K562 (cell line): Measurements from ENCODE around the gene CERS1.

Source experiments
- JUN ChIP-seq, 2 experiments: sonication (generic) in 1 of 2; formaldehyde crosslinking in 1 of 2; IDR thresholded peaks; 2 replicates each; pipeline versions ENCODE4 v1.6.1 to v1.8.0; 2012 to 2022; ENCODE audit warnings: borderline replicate concordance in 2 of 2, mild to moderate bottlenecking in 2 of 2, improper control_type of control experiment in 1 of 2, low read depth in 1 of 2, low read length in 1 of 2, missing genetic modification reagents in 1 of 2
- NFATC3 ChIP-seq: fragments of 450-650 bp; IDR thresholded peaks from 2 replicates; pipeline ENCODE4 v1.6.1; 2017; ENCODE audit warnings: mild to moderate bottlenecking
- POLR2AphosphoS5 ChIP-seq: IDR thresholded peaks from 2 replicates; pipeline ENCODE4 v1.6.1; 2011; ENCODE audit warnings: mild to moderate bottlenecking, low read depth, low read length, moderate library complexity; ENCODE audit not compliant: control insufficient read depth, insufficient read depth
- RCOR1 ChIP-seq, 2 experiments: IDR thresholded peaks; 2 replicates each; pipeline ENCODE4 v1.6.1; 2012; ENCODE audit warnings: low read depth in 2 of 2, low read length in 2 of 2, borderline replicate concordance in 1 of 2, improper control_type of control experiment in 1 of 2
- STAG1 ChIP-seq: sonication (generic); formaldehyde crosslinking; IDR thresholded peaks from 2 replicates; pipeline ENCODE4 v1.5.0; 2020; ENCODE audit warnings: missing genetic modification reagents, borderline replicate concordance
- YY1 ChIP-seq, 3 experiments: IDR thresholded peaks; 2 replicates each; pipeline ENCODE4 v1.6.1; 2011; ENCODE audit warnings: low read length in 2 of 3, mild to moderate bottlenecking in 2 of 3, moderate library complexity in 2 of 3, borderline replicate concordance in 1 of 3, control low read depth in 1 of 3, low read depth in 1 of 3; ENCODE audit not compliant: insufficient read depth in 3 of 3, insufficient replicate concordance in 2 of 3, control insufficient read depth in 1 of 3, insufficient read length in 1 of 3; ENCODE audit errors: extremely low read depth in 1 of 3
- TF ChIP-seq, protein P1 (sequence below): fragments of 450-650 bp; IDR thresholded peaks from 2 replicates; pipeline ENCODE4 v1.6.1; 2016; ENCODE audit warnings: low read depth
- TF ChIP-seq, protein P2 (sequence below): fragments of 250-450 bp; sonication (Bioruptor Pico); IDR thresholded peaks from 2 replicates; pipeline ENCODE4 v1.5.0; 2021; ENCODE audit warnings: mild to moderate bottlenecking, borderline replicate concordance
- TF ChIP-seq, protein P3 (sequence below), 3 experiments: IDR thresholded peaks in 2 of 3; conservative IDR thresholded peaks in 1 of 3; 2 replicates each; pipeline ENCODE4 v1.5.1; 2011 to 2012; ENCODE audit warnings: low read length in 3 of 3, mild to moderate bottlenecking in 3 of 3, control low read depth in 2 of 3, improper control_type of control experiment in 1 of 3, inconsistent platforms in 1 of 3, low read depth in 1 of 3, mixed read lengths in 1 of 3, moderate library complexity in 1 of 3; ENCODE audit not compliant: insufficient read depth in 2 of 3
- TF ChIP-seq, protein P4 (sequence below), 2 experiments: fragments of 200-800 bp in 1 of 2; sonication (Bioruptor generic) in 1 of 2; sonication (generic) in 1 of 2; formaldehyde crosslinking in 1 of 2; IDR thresholded peaks in 1 of 2; conservative IDR thresholded peaks in 1 of 2; 2 replicates each; pipeline versions ENCODE4 v1.5.0 to v1.6.1; 2016 to 2020; ENCODE audit warnings: missing compliant biosample characterization in 1 of 2, missing genetic modification characterization in 1 of 2, missing genetic modification reagents in 1 of 2

DNA sequence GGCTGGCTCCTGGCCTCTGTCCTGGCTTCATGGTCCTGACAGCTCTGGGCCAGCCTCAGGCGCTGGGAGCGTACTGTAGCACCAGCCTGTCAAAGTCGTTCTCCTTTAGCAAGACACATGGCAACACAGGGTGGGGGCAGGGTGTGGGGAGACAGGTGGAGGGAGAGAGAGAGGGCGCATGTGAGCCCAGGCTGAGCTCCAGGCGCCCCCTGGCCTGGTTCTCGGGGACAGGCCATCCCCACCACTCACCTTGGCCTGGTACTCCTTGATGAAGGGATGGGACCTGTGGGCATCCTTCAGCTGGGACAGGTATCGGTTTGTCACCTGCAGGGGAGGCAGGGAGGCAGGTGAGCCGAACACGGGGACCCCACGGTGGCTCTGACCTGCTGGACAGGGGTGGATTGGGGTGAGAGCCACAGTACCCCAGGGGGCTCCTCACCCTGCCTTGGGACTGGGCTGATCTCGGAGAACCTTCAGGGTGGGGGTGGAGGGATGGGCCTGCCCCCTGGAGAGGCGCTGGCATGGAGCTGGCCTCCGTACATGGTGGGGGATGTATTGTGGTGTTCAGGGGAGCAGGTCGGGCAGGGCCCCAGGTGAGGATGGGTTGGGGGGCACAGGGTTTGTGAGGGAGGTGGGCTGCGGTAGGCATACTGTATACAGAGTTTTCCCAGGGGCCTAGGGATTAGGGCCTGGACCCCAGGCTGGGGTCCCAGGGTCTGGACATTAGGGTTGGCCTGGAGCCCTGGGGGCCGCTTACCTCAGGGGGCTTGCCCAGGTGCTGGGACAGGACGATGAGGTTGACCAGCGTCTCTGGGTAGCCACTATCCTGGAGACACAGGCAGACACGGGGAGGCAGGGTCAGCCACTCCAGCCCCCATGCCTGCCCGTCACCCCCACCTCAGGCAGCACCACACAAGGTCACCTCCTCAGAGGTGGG, 3.9 kb upstream of the CERS1 start:
- TF ChIP-seq JUN (IDR thresholded peaks at IDR 0.05; ENCODE audit: borderline replicate concordance, low read depth, low read length) = no peak
- TF ChIP-seq JUN (CRISPR knock-in tag; IDR thresholded peaks at IDR 0.05; ENCODE audit: borderline replicate concordance) = no peak
- TF ChIP-seq, protein P1, sequence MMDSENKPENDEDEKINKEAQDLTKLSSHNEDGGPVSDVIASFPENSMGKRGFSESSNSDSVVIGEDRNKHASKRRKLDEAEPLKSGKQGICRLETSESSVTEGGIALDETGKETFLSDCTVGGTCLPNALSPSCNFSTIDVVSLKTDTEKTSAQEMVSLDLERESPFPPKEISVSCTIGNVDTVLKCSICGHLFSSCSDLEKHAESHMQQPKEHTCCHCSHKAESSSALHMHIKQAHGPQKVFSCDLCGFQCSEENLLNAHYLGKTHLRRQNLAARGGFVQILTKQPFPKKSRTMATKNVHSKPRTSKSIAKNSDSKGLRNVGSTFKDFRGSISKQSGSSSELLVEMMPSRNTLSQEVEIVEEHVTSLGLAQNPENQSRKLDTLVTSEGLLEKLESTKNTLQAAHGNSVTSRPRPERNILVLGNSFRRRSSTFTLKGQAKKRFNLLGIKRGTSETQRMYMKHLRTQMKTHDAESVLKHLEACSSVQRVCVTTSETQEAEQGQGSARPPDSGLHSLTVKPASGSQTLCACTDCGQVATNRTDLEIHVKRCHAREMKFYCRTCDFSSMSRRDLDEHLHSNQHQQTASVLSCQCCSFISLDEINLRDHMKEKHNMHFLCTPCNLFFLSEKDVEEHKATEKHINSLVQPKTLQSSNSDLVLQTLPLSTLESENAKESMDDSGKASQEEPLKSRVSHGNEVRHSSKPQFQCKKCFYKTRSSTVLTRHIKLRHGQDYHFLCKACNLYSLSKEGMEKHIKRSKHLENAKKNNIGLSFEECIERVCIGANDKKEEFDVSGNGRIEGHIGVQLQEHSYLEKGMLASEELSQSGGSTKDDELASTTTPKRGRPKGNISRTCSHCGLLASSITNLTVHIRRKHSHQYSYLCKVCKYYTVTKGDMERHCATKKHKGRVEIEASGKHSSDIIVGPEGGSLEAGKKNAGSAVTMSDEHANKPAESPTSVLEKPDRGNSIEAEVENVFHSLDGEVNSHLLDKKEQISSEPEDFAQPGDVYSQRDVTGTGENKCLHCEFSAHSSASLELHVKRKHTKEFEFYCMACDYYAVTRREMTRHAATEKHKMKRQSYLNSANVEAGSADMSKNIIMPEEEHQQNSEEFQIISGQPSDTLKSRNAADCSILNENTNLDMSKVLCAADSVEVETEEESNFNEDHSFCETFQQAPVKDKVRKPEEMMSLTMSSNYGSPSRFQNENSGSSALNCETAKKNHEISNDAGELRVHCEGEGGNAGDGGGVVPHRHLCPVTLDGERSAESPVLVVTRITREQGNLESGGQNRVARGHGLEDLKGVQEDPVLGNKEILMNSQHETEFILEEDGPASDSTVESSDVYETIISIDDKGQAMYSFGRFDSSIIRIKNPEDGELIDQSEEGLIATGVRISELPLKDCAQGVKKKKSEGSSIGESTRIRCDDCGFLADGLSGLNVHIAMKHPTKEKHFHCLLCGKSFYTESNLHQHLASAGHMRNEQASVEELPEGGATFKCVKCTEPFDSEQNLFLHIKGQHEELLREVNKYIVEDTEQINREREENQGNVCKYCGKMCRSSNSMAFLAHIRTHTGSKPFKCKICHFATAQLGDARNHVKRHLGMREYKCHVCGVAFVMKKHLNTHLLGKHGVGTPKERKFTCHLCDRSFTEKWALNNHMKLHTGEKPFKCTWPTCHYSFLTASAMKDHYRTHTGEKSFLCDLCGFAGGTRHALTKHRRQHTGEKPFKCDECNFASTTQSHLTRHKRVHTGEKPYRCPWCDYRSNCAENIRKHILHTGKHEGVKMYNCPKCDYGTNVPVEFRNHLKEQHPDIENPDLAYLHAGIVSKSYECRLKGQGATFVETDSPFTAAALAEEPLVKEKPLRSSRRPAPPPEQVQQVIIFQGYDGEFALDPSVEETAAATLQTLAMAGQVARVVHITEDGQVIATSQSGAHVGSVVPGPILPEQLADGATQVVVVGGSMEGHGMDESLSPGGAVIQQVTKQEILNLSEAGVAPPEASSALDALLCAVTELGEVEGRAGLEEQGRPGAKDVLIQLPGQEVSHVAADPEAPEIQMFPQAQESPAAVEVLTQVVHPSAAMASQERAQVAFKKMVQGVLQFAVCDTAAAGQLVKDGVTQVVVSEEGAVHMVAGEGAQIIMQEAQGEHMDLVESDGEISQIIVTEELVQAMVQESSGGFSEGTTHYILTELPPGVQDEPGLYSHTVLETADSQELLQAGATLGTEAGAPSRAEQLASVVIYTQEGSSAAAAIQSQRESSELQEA = no peak
- TF ChIP-seq, protein P2, sequence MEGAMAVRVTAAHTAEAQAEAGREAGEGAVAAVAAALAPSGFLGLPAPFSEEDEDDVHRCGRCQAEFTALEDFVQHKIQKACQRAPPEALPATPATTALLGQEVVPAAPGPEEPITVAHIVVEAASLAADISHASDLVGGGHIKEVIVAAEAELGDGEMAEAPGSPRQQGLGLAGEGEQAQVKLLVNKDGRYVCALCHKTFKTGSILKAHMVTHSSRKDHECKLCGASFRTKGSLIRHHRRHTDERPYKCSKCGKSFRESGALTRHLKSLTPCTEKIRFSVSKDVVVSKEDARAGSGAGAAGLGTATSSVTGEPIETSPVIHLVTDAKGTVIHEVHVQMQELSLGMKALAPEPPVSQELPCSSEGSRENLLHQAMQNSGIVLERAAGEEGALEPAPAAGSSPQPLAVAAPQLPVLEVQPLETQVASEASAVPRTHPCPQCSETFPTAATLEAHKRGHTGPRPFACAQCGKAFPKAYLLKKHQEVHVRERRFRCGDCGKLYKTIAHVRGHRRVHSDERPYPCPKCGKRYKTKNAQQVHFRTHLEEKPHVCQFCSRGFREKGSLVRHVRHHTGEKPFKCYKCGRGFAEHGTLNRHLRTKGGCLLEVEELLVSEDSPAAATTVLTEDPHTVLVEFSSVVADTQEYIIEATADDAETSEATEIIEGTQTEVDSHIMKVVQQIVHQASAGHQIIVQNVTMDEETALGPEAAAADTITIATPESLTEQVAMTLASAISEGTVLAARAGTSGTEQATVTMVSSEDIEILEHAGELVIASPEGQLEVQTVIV = no peak
- TF ChIP-seq, protein P3, sequence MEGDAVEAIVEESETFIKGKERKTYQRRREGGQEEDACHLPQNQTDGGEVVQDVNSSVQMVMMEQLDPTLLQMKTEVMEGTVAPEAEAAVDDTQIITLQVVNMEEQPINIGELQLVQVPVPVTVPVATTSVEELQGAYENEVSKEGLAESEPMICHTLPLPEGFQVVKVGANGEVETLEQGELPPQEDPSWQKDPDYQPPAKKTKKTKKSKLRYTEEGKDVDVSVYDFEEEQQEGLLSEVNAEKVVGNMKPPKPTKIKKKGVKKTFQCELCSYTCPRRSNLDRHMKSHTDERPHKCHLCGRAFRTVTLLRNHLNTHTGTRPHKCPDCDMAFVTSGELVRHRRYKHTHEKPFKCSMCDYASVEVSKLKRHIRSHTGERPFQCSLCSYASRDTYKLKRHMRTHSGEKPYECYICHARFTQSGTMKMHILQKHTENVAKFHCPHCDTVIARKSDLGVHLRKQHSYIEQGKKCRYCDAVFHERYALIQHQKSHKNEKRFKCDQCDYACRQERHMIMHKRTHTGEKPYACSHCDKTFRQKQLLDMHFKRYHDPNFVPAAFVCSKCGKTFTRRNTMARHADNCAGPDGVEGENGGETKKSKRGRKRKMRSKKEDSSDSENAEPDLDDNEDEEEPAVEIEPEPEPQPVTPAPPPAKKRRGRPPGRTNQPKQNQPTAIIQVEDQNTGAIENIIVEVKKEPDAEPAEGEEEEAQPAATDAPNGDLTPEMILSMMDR (IDR thresholded peaks at IDR 0.05 in 2 of 3, conservative IDR thresholded peaks at IDR 0.05 in 1 of 3; ENCODE audit: insufficient read depth in 2 of 3, low read depth in 1 of 3, low read length in 3 of 3) = no peak
- no peak for TF ChIP-seq STAG1 (CRISPR knock-in tag)
- no peak for TF ChIP-seq YY1 (IDR thresholded peaks at IDR 0.05; ENCODE audit: borderline replicate concordance in 1 of 3, control insufficient read depth in 1 of 3, extremely low read depth in 1 of 3, insufficient read depth in 3 of 3, insufficient read length in 1 of 3, insufficient replicate concordance in 2 of 3, low read depth in 1 of 3, low read length in 2 of 3)
- no peak for TF ChIP-seq NFATC3
- TF ChIP-seq, protein P4, sequence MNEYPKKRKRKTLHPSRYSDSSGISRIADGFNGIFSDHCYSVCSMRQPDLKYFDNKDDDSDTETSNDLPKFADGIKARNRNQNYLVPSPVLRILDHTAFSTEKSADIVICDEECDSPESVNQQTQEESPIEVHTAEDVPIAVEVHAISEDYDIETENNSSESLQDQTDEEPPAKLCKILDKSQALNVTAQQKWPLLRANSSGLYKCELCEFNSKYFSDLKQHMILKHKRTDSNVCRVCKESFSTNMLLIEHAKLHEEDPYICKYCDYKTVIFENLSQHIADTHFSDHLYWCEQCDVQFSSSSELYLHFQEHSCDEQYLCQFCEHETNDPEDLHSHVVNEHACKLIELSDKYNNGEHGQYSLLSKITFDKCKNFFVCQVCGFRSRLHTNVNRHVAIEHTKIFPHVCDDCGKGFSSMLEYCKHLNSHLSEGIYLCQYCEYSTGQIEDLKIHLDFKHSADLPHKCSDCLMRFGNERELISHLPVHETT (CRISPR knock-in tag; conservative IDR thresholded peaks at IDR 0.05 in 1 of 2, IDR thresholded peaks at IDR 0.05 in 1 of 2) = no peak
- no peak for TF ChIP-seq RCOR1 (IDR thresholded peaks at IDR 0.05; ENCODE audit: borderline replicate concordance in 1 of 2, low read depth in 2 of 2, low read length in 2 of 2)
- TF ChIP-seq POLR2AphosphoS5 = no peak
